ENCODE measurements around the gene BIK.

The BIK gene

DNA sequence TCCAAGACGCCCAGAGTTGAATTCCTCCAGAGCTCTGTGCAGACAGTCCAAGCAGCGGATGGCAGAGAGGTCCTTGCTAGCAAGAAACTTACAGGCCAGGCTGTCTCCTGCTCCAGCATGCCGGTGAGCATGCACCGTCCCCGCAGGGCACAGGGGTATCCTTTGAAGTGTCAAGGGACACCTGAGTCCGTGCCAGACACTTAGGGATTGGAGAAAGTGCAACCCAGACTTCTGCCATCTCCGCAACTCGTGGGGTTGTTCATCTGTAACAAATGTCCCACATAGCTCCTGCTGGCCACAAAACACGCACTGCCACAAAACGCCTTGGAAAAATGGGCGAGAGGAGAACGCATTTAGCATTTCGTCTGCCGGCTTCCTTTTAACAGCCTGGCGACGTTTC lies 54.1 kb downstream of the BIK start:
- DNase-seq = no peak

DNA sequence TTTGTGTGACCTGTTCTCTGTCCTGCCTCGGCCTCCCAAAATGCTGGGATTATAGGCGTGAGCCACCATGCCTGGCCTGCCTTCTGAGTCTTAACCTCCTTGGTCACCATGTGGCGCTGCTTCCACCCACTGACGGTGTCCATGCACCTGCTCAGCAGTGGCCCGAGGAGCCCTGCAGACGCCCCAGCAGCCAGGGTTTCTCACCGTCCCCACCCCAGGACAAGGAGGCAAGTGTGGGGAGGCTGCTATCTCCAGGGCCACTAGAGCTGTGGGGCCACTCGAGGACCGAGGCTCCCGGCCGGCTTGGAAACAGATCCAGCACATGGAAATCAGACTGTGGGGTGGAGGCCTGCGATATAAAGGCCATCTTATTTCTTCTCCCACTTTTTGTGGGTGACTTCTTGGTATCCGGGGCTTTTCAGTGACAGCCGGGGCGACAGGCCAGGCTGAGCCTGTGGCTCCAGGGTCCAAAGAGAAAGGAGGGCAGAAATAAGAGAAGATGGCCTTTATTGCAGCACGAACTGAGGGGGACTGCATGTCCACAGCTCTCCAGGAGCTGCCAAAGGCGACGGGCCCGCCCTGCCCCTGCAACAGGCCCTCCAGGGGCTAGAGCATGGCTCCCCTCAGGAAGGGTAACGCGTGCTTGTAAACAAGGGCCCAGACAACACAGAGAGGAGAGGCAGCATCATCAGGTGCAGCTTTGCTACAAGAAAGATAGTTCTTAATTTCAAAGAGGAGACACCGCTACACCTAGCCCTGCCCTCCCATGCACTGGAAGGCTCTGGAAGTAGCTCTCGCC lies 55.8 kb downstream of the BIK start:
- DNase-seq = no peak

DNA sequence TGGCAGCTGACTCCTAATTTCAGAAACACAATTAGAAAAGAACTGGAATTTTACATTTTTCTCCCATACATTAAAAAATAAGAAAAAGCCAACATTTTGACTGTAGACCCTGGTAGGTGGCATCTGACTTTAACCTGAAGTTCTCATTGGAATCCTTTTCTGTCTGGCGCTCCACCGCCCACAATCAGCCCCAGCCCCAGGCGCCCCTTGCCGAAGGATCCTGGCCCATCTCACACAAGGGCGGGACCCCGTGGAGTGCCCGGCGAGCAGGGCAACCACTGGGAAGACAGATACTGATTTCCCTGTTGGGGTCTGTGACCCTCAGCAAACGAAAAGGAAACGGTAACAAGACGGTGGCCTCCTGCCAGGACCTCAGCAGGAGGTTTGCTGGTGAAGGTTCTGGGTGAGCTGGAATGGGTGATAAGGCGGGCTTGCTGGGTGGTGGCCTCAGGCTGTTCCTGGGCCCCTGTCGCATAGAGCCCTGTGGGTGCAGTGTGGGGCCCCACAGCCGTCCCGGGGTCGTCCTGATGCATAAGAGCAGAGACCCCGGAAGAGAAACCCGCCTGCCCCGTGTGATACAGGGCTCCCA lies 56.5 kb downstream of the BIK start:
- no peak for DNase-seq

DNA sequence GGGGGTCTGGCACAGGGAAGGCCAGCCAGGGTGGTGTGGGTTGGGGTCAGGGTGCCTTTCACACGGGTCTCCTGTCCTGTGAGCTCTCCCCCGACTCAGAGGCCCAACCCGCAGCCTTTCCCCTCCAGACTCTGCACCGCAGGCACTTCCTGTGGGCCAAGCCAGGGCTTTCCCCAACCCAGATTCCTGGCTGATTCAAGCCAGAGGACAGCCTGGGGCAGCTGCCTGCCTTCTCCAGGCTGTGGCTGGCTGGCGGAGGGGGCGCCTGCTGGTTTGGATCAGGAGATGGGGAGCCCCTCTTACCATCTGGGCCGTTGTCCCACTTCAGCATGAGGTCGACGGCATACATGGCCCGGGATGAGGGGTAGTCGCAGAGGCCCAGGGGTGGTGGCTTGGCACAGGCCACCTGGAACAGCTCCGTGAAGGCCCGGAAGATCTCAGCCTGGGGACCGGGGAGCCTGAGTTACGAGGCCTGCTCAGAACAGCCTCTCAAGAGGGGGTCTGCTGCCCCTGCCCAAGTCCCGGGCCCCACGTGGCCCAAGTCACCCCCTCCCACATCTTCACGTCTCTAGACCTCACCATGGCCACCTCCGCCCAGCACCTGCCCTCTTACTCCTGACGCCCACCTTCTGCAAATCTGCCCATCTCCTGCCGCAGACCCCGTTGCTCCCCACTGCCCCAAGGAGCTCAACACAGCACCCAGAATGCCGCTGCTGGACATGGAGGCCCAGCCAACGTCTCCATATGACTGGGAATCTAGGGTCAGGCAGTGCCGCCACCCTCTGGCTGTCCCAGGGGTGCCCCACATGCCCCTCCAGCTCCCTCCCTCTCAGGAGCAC lies 58.1 kb downstream of the BIK start:
- DNase-seq = no peak

DNA sequence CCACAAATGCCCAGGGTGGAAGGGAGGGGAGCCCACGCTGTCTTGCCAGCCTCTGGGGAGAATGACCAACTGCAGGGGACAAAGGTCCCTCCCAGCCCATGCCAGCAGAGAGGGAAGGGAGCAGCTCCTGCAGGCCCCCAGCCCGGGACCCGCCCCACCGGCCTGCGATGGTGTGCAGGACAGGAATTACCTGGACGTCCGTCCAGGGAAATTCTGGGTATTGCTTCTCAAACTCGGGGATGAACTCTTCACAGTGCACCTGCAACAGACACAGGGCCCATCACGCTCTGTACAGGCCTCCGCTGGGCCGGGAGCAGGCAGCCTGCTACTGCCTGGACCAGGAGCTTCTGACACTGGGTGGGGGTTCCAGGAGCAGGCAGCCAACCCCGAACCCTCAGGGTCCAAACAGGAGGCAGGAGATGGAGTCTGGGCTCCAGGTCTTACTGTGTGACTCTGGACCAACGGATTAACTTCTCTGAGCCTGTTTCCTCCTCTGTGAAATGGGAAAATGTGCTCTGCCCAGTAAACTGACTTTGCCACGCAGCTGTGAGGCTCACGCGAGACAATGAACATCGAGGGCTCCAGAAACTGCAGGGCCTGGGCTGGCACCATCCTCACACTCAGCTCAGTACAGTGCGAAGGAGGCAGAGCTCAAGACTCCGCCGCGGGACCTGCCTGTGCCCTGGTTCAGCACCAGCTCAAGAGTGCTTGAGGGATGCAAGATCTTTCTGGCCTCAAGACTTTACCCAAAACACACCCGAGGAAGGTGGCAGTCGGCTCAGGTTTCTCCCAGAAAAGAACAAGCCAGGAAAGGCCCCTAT lies 59.0 kb downstream of the BIK start:
- no peak for DNase-seq

DNA sequence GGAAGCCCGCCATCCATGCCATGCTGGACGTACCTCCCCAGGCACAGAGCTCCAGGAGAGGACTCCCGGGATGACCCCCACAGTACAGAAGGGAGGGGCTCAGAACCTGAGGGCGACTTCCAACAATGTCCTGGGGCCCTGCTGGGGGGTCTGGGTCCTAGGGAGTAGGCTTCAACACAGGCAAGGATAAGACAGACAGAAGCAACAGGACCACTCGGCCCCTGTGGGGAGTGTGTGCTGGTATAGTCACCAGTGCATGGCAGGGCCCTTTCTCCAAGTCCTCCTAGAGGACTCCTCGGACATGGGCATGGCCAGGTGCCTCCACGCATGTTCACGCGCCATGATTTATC lies 59.6 kb downstream of the BIK start:
- no peak for DNase-seq

DNA sequence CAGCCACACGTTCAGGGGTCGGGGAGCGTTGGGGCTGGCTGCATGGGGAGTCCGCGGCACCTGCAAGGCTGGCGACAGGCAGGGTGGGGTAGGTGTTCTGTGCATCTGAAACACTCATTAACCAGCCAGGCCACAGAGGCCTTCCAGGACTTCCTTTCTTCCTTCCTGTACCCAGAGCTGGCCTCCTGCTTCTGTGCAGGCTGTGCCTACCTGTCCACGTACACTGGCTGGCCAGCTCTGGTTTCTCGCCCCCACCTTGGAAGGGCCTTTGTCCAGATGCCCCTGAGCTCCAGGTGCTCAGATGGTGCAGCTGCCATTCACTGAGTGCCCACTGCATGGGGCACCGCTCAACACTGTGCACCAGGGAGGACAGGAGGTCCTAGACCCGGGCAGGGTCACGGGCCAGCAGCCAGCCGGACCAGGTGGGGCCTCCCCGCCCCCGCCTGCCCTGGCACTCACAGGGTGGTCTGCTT lies 60.5 kb downstream of the BIK start:
- DNase-seq = no peak

DNA sequence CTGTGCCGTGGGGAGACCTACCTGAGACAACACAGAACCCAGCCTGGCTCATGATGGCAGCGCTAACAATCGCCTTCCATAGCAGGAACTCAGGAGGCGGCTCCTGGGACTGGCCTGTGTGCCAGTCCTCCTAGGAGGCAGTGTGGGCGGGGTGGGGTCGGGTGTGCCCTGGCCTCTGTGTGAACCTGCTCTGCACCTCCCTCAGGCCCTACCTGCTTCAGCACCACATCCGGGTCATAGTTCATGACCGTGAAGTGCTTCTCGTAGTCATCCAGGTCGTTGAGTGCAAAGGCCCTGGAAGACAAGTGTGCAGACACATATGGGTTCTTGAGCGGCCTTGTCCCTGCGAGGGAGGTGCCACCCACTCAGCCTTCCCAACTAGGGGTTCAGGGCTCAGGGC lies 61.1 kb downstream of the BIK start:
- no peak for DNase-seq

DNA sequence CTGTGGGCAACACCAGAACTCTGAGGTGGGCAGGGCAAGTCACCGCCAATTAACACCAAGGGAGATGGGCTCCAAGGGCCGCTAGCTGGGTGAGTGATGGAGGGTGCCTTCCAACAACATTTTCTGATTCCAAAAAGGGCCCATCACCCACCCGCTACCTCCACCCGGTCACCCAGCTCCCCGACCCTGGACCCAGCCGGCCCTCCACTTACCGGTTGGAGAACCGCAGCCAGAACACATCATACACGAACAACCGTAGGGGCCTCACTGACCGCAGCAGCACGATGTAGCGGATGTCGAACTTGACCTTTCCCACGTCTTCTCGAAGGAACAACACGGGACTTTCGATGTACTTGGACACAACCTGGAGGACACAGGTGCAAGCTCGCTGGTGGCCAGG lies 61.6 kb downstream of the BIK start:
- no peak for DNase-seq

DNA sequence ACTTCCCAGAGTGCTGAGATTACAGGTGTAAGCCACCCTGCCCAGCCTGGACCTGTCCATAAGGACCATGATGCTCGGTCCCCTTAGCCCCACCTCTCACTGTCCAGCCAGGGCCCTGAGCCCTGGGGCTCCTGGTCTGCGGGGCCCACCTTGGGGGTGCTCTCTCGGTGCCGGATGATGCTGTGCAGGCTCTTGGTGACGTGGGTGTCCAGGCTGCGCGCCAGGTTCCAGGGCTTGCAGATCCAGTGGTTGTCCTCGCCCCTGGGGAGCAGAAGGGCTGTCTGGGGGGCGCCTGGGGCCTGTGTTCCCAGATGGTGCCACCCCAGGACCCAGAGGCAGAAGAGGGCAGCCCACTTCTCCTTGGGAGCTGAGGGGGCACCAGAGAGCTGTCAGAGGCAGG lies 63.0 kb downstream of the BIK start:
- DNase-seq = no peak

DNA sequence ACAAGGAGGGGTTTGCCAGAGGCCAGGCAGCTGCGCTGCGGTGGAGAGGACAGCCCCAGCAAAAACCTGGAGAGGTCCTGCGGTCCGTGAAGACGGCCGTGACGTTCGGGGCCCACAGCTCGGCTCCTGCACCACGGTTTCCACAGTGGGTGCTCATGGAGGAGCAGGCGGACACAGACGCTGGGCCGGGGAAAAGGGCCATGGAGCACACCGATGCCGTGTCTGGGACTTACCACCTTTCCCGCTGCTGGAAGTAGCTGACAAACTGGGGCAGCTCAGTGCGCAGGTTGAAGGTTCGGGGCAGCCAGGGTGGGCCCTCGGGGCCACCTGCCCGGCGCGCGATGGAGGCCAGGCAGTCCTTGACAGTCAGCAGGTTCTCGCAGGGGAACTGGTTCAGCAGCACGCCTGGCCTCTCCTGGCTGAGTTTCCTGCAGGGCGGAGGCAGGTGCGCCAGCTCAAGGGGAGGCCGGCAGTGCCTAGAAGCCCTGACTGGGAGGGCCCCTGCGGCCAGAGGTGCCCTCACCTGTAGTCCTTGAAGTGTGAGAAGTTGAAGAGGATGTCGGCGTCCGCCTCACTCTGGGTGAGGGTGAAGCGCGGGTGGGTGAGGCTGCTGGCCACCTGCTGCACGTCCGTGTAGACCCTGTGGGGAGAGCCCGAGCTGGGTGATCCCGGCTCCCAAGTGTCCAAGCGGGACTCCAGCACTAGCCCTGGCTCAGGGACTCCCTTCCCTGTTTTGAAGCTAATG lies 63.6 kb downstream of the BIK start:
- no peak for DNase-seq

DNA sequence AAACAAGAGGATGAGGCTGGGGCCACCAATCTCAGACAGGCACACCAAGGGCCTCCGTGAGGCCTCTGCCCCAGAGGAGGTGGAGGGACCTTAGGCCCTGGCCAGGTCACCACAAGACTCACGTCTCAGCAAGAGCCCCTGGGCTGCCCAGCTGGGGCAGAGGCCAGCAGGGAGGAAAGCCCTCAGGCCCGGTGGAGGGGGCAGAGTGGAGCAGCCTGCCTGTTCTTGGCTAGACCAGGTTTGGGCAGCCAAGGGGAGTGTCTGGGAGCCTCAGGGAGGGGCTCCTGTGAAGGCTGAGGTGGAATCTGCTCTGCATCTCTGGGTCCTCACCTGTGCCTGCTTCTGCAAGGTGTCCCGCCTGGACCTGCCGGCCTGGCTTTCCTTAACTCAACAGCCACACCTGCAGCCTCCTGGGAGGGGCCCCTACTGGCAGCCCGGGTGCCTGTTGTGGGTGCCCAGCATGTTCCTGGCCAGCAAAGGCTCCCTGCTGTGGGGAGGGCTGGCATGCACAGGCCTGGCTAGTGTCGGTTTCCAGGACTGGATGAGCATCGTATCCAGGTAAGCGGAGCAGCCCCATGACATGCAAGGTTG lies 64.5 kb downstream of the BIK start:
- no peak for DNase-seq

DNA sequence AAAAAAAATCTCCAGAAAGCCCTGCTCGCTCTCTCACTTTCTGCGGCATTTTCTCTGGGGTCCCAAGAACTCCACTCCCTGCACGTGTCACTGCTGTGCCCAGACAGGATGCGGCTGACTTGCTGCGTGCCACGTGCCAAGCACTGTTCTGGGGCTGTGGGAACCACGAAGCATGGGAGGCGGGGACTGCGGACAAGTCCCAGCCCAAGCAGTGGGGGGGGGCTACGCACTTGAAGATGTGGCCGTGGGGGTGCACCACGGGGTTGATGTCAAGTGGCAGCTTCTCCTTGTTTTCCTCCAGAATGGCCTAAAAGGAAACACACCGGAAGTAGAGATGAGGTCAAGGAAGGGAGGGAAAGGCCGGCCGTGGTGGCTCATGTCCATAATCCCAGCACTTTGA lies 65.5 kb downstream of the BIK start:
- DNase-seq = no peak

DNA sequence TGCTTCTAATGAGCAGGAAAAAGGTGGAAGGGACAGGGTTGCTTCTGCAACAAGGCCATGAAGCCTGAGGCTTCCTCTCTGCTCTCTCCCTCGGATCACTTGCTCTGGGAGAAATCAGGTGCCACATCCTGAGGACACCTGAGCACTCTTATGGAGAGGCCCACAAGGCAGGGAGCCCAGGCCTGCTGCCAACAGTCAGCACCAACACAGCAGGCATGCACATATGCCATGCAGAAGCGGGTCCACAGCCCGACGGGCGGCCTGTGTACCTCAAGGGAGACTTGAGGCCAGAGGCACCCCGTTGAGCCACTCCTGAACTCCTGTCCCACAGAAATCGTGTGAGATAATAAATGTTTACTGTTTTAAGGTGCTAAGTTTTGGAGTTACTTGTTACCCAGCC lies 66.9 kb downstream of the BIK start:
- no peak for DNase-seq
